Activated T-cell treated with anti-CD3 and anti-CD28 coated beads, Interleukin-2, amount 50 U/mL, for 48 hours (primary cell): ENCODE results near the gene LAMP1.
"Not testable (repeated sequence)": the region's sequence is repeated elsewhere in the genome, so short reads cannot be mapped to it uniquely, and the experiment has no call there.

Source experiments
- DNase-seq, 2 experiments: peaks; one replicate each; pipeline ENCODE4 v3.0.0-alpha.2; 2020

LAMP1 gene

DNA sequence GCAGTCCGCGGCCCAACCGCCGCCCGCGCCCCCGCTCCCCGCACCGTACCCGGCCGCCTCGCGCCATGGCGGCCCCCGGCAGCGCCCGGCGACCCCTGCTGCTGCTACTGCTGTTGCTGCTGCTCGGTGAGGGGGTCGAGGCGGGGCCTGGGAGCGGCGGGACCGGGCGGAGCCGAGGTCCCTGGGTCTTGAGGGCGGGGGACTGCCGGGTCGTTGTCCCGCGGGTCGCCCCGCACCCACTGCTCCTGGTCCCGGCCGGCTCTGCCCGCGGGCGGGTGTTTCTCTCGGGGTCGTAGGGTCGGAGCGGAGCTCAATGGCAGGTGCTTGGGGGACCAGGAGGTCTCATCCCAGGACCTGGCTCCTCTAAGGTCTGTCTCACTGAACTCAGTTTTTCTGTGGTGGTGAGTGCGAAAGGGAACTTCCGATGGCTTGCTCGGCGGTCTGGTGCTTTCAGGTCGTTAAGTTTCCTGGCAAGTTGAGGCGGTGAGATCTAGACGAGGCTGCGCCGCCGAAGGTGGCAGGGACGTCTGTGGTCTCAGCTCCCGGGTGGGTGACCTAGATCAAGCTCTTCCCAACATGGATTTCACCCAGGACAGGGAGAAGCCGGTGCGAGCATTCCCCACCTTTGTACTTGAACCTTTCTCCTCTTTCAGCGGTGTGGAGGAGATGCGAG is 467 bp downstream of the LAMP1 start:
- DNase-seq: peak; percentile 57 to 63

DNA sequence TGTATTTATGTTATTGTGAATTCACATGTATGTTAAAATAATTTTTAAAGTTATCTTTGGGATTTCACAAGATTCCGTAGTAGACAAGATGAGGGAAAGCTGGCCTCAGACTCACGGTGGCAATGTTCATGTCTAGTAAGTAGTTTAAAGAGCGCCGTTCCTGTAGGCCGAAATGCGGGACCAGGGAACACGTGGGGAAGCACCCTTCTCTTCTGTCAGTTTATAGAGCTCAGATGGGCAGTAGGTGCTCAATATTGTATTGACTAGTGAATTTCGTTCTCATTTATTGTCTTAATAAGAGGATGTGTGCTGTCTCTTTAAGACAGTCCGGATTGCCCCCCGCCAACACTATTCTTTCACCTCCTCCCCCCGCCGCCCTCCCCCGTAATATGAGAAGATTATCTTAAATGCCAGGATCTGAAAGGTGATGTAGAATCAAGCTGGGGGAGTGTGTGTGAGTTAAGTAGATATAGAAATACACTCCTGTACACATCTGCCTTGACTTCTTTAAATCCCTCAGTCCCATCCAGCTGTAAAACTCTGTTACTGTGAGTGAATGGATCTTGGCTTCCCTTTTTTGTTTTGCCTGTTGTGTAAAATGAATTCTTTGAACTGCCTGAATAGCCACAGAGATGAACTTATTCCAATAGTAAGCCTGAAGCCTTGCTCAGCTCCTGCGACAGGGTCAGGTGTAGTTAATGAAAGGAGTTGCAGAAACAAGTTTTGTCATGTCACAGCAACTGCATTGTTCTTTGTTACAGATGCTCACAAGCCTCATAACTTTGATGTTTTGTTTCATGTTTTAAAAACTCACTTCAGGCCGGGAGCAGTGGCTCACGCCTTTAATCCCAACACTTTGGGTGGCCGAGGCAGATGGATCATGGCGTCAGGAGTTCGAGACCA is 1.3 kb downstream of the LAMP1 start:
- DNase-seq: no peak

DNA sequence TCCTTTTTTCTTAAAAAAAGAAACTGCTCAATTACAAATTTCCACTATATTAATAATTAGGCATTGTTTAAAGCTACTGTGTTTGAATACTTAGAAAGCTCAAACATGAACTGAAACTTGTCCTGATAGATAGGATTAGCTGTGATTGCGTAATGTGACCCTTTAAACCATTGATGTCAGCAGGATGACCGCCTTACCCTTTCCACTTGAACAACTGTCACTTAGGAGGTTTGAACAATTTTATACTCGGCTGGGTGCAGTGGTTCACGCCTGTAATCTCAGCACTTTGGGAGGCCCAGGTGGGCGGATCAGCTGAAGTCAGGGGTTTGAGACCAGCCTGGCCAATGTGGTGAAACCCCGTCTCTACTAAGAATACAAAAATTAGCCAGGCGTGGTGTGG is 2.9 kb downstream of the LAMP1 start:
- DNase-seq: no peak

DNA sequence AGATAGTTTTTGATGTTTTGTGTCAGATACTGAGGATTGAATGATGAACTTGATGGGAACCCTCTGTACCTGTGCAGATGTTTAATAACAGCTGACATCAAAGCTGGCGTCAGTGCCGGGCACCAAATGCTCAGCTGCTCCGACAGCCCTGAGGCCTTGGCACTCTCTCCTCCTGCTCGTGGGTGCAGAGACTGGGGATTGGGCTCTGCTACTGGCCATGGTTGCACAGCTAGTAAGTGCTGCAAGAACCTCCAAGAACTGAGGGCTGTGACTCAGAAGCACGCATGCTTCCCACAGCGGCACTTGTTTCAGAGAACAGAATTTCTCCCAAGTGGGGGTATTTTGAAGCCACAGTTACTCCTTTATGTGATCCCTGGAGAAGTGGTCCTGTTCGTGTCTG is 5.9 kb downstream of the LAMP1 start:
- DNase-seq: no peak

DNA sequence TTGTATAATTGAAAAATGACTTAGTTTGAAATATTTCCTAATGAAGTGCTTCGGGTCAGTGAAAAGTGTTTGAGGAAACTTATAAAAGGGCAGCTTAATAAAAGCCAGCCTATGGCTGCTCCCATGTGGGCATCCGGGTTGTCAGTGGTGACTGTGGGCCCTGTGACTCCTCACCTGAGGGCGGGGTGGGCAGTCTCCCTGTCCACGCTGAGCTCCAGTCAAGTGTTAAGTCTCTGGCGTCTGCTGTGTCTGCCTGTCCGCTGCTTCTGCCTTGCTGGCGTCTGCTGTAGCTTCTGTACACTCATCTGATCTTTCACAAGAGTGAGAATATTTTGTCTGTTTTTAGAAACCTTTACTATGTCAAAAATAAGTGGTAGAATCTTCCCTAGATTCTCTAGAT is 7.1 kb downstream of the LAMP1 start:
- no peak for DNase-seq

DNA sequence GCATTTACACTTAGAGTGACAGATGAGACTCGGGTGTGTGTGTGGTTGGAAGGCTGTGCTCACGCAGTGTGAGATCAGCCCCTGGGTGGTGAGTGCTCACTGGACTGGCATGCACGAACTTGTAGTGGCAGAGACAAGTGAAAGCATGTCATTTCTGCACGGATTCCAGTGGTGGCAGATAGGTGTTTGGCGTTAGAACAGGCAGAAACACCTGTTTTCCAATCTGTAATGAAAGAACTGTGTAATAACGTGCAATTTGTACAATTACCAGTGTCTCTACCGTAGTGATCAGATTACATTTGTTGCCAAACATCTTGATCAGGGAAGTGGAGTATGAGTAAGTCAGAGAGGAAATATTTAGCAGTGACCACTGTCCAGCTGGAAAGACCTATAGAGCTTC is 8.2 kb downstream of the LAMP1 start:
- DNase-seq: no peak

DNA sequence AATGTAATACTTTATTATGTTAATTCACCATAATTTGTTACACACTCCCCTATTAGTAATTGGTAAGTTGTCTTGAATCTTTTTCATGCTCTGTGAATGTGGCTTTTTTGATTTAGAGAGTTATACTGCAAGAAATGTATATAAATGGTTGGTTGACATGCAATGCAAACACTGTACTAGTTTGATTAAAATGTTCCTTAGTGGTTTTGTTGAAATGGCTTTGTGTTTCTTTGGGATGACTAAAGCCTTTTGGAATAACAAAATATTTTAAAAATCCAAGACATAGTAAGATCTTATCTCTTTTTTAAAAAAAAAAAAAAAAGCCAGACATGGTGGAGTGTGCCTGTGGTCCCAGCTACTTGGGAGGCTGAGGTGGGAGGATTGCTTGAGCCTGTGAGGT is 10.5 kb downstream of the LAMP1 start:
- DNase-seq: no peak

DNA sequence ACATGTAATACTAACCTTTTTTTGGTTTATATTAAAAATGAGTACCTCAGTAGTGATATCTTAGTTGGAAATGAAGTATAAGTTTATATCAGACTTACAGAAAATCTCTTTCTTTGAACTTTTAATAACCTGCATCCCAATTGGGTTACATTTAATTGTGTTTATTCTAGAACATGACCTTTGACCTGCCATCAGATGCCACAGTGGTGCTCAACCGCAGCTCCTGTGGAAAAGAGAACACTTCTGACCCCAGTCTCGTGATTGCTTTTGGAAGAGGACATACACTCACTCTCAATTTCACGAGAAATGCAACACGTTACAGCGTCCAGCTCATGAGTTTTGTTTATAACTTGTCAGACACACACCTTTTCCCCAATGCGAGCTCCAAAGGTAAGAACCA is 12.4 kb downstream of the LAMP1 start:
- DNase-seq: no peak

DNA sequence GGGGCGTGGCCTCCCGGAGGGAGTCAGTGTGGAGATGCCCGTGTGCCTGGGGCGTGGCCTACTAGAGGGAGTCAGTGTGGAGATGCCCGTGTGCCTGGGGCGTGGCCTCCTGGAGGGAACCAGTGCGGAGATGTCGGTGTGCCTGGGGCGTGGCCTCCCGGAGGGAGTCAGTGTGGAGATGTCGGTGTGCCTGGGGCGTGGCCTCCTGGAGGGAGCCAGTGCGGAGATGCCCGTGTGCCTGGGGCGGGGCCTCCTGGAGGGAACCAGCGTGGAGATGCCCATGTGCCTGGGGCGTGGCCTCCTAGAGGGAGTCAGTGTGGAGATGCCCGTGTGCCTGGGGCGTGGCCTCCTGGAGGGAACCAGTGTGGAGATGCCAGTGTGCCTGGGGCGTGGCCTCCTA is 17.1 kb downstream of the LAMP1 start:
- not testable (repeated sequence) for DNase-seq

DNA sequence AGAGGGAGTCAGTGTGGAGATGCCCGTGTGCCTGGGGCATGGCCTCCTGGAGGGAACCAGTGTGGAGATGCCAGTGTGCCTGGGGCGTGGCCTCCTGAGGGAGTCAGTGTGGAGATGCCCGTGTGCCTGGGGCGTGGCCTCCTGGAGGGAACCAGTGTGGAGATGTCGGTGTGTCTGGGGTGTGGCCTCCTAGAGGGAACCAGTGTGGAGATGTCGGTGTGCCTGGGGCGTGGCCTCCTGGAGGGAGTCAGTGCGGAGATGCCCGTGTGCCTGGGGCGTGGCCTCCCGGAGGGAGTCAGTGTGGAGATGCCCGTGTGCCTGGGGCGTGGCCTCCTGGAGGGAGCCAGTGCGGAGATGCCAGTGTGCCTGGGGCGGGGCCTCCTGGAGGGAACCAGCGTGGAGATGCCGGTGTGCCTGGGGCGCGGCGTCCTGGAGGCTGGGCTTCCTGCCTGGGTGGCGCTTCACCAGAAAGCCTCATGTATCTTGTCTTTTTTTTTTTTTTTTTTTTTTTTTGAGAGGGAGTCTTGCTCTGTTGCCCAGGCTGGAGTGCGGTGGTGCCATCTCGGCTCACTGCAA is 17.9 kb downstream of the LAMP1 start:
- DNase-seq: not testable (repeated sequence)

DNA sequence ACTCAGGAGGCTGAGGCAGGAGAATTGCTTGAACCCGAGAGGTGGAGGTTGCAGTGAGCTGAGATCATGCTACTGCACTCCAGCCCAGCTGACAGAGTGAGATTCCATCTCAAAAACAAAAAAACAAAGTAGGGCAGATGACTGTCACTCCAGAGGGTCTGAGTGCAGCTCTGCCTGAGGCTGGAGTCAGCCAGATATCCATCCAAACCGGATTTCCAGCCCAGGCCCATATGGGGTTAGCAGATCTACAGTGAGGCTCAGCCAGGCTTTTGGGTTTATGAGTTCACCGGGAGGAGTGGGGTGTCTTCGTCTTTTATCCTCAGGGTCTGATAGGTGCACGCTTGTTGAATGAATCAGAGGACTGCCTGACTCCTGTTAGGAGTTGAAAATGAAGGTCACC is 19.0 kb downstream of the LAMP1 start:
- DNase-seq: no peak

DNA sequence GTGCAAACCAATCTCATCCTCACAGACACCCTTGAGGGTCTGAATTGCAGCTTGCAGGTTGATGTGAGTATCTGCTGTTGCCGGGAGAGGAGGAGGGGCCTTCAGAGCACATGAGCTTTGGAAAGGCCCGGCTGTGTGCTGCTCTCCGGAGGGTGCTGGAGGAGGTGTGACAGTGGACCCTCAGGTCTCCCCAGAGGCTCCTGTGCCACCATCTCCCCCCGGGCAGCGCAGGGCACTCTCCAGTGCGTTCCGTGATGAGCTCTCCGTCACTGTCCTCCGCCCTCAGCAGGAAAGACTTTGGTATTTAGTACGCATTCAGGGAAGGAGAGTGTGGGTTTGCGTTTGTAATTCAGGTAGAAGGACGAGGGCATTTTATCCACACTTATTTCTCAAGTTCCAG is 20.0 kb downstream of the LAMP1 start:
- DNase-seq: no peak

DNA sequence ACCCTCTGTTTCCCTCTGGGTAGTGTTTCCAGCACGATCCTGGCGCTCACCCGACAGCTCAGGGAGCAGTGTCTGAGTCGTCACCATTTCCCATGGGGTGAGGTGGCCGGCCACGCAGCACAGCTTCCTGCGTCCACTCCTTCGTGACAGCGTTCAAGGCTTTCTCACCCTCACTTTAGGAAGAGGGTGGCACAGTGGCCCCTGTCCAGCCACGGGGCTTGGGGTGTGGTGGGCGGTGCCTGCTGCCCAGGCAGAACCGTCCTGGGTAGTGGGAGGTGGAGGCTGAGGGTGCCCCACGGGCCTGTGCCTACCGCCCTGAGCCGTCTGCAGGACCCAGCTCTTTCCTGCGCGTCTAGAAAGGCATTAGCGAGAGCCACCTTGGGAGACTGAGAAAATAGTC is 21.9 kb downstream of the LAMP1 start:
- no peak for DNase-seq

DNA sequence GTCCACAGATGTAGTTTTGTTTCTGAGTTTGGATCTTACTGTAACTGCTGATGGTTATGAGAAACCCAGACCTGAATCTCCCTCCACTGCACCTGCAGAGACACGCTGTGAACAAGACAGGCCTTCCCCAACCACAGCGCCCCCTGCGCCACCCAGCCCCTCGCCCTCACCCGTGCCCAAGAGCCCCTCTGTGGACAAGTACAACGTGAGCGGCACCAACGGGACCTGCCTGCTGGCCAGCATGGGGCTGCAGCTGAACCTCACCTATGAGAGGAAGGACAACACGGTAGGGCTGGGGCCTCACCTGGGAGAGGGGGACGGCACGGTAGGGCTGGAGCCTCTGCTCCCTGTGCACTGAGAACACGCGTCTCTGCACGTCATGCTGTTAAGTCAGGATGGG is 22.3 kb downstream of the LAMP1 start:
- DNase-seq: no peak

DNA sequence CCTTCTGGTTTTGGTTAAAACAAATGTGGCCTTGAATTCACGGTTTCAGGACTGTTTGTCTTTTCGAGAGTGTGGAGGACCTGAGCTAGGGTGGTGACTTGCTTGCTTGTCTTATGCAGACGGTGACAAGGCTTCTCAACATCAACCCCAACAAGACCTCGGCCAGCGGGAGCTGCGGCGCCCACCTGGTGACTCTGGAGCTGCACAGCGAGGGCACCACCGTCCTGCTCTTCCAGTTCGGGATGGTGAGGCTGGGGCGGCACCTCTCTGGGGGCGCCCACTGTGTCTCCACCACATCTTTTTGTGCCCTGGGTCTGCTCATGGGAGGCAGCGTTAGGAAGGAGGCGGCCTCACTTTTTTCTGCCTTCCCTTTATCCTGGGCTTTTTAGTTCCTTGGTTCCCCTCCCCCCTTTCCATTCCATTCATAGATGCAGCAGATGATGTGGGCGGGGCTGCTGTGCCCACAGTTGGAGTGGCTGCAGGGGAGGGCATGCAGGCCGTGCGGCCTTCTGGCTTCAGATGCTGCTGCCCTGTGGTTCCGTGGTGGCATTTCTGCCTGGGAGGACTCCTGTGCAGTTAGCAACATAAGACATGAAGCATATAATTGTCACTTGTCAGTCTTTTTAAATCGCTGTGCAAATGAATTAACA is 23.3 kb downstream of the LAMP1 start:
- DNase-seq: no peak

DNA sequence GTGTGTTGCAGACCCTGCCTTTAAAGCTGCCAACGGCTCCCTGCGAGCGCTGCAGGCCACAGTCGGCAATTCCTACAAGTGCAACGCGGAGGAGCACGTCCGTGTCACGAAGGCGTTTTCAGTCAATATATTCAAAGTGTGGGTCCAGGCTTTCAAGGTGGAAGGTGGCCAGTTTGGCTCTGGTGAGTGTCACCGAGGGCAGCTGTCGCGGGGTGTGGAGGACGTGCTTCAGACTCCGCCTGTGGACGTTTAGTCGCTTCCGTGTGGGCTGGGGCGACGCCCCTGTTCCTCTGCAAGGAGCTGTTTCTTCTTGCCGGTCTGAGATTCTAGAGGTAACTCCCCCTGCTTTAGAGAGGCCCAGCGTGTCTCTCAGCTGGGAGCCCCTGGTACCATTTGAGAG is 24.5 kb downstream of the LAMP1 start:
- DNase-seq: no peak

DNA sequence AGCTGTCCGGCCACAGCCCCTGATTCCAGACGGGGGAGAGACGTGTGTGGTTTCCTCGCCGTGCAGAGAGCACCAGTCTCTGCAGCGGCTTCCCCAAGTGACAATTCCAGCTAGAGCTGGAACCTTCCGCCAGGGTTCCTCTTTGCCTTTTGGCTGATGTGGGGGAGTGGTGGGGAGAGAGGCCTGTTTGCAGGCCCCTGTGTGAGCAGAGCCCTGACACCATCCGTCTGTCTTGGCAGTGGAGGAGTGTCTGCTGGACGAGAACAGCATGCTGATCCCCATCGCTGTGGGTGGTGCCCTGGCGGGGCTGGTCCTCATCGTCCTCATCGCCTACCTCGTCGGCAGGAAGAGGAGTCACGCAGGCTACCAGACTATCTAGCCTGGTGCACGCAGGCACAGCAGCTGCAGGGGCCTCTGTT is 25.0 kb downstream of the LAMP1 start:
- DNase-seq: no peak

DNA sequence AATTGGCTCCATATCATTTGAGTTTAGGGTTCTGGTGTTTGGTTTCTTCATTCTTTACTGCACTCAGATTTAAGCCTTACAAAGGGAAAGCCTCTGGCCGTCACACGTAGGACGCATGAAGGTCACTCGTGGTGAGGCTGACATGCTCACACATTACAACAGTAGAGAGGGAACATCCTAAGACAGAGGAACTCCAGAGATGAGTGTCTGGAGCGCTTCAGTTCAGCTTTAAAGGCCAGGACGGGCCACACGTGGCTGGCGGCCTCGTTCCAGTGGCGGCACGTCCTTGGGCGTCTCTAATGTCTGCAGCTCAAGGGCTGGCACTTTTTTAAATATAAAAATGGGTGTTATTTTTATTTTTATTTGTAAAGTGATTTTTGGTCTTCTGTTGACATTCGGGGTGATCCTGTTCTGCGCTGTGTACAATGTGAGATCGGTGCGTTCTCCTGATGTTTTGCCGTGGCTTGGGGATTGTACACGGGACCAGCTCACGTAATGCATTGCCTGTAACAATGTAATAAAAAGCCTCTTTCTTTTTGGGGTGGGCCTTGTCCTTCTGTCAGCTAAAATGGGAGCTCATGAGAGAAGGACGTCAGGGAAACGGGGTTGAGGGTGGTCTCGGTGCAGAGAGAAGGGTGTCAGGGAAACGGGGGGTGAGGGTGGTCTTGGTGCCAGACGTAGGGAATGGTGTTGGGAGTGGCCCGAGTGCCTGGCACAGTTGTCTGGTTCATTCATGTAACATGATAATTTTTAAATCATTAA is 26.0 kb downstream of the LAMP1 start:
- no peak for DNase-seq

DNA sequence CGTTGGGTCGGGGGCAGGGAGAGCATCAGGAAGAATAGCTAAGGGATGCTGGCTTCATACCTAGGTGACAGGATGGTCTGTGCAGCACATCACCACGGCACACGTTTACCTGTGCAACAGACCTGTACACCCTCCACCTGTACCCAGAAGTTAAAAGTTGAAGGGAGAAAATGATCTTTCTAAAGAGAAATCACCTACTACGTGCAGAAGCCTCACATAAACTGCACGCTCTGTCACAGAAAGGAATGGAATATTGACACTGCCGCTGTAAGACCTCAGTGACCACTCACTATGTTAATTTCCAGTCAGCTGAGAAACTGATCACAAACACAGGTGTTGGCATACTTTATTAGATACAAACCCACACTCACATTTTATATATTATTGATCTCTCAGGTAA is 26.8 kb downstream of the LAMP1 start:
- no peak for DNase-seq

DNA sequence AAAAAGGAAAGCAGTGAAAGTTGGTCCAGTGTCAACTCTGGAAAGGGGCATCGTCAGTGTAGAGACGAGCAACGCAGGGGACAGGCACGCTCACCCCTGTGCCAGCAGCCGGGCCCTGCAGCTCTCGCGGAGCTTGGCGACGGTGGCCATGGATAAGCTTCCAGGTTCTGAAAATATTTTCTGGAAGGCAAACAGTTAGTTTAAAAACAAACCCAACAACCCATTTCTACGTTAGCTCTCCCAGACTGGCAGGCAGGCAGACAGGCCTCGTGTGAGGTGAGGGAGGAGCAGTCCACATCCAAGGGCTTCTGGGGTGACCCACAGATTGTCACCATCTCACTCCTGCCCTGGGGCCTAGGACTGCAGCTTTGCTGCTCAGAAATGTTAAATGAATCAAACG is 27.4 kb downstream of the LAMP1 start:
- no peak for DNase-seq

DNA sequence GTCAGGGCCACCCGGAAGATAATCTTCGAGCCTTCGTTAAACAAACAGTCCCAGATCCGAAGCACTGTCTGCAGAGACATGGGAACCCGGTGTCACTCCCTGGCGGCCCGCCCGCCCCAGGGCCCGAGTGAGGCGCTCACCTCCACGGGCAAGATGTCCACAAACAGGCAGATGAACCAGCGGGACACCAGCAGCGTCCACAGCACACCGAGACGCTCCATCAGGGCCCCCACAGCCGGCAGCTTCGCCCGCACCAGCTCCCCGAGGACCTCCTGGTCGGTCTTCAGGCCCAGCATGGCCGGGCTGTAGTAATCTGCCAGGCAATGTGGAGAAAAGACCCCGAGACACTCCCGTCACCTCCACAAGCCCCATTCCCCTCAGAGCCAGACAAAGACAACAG is 28.7 kb downstream of the LAMP1 start:
- no peak for DNase-seq

DNA sequence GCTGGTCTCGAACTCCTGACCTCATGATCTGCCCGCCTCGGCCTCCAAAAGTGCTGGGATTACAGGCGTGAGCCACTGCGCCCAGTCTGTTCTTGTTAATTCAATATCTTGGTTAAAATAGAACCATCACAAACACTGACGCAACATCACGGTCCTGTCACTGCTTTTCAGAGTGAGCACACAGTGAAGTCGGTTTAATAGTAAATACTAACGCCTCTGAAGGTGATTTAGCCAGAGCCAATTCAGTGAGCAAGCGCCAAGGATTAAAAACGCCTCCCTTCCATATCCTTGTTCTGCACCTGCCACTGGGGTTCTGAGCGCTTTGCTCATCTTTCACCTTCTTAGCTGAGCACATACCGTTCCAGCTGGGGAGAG is 30.3 kb downstream of the LAMP1 start:
- no peak for DNase-seq
